22Rv1 (cell line): ENCODE measurements around the gene TUBG2.

Experiments
- H3K27ac ChIP-seq: fragments of 450-650 bp; 2 replicates; pipeline ENCODE4 v1.5.1; 2017
- ZFX ChIP-seq: fragments of 450-650 bp; IDR thresholded peaks from 2 replicates; pipeline ENCODE4 v1.6.1; 2017; ENCODE audit warnings: antibody characterized with exemption, borderline replicate concordance
- TF ChIP-seq, protein P1 (sequence below): fragments of 450-650 bp; IDR thresholded peaks from 2 replicates; pipeline ENCODE4 v1.5.1; 2017; ENCODE audit warnings: mild to moderate bottlenecking

The TUBG2 gene

DNA sequence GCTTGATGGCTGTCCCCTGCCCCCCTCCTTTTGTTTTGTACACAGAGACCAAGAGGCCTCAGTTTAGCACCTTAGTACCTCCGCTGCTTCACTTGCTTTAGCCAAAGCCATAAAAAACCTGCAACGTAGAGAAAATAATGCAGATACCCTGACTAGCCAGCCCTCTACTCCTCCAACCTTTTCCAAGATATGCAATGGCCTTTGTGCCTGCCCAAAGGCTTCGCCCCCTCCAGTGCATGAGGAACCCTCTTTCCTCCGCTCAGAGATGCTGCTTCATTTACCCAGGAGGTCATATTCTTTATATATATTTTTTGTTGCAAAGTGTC lies 40.3 kb downstream of the TUBG2 start:
- TF ChIP-seq, protein P1, sequence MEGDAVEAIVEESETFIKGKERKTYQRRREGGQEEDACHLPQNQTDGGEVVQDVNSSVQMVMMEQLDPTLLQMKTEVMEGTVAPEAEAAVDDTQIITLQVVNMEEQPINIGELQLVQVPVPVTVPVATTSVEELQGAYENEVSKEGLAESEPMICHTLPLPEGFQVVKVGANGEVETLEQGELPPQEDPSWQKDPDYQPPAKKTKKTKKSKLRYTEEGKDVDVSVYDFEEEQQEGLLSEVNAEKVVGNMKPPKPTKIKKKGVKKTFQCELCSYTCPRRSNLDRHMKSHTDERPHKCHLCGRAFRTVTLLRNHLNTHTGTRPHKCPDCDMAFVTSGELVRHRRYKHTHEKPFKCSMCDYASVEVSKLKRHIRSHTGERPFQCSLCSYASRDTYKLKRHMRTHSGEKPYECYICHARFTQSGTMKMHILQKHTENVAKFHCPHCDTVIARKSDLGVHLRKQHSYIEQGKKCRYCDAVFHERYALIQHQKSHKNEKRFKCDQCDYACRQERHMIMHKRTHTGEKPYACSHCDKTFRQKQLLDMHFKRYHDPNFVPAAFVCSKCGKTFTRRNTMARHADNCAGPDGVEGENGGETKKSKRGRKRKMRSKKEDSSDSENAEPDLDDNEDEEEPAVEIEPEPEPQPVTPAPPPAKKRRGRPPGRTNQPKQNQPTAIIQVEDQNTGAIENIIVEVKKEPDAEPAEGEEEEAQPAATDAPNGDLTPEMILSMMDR = no peak
- TF ChIP-seq ZFX = no peak
- H3K27ac ChIP-seq = no peak overlapping the region

DNA sequence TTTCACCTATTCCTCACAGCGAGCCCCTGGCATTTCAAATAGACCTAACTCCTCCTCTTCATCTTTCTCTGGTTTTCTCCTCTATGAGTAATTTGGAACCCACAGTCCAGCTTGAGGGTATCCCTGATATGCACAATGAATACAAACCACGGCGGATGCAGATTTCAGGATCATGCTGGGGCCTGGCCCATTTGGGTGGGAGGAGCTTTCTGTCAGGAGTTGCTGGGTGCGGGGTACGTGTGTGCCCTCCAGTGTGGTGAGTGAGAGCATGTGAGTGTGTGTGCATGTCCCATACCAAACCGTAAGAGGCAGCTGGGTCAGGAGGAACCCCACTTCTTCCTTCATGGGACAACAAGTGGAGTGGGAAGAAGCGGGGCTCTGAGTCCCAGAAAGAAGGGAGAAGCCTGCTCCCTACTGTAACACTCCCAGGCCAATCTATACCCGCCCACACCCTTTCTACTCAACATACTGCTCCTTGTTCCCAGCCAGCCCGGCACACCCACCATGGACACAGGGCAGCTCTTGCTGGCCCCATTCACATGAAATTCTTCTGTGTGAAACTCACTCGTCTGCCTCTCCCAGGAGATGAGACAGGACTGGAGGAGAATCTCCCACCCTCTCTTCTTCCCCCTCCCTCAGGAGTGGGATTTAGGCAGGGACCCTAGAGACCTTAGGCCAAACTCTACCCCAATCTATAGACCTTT lies 41.7 kb downstream of the TUBG2 start:
- TF ChIP-seq ZFX = no peak
- TF ChIP-seq, protein P1 = no peak

DNA sequence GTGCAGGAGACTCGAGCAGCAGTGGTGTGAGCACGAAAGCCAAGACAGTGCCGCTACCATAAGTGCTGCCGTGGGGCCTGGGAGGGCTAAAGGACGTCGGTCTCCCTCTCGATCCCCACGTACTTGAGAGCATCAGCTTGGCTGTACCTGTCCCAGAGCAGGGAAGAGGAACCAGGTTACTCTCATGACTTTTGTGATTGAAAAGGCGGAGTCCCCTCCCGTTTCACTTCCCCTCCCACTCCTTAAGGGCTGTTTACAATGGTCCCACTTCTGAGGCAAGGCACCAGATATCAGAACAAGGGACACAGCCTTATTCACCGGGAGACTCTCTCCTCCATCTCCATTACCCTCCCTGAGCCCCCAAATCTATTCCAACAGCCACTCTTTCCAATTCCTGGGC lies 43.4 kb downstream of the TUBG2 start:
- H3K27ac ChIP-seq = no peak overlapping the region
- TF ChIP-seq, protein P1 = no peak
- no peak for TF ChIP-seq ZFX

More for the DNA sequence above, 41.7 kb downstream of the TUBG2 start:
- no peak overlapping the region for H3K27ac ChIP-seq

DNA sequence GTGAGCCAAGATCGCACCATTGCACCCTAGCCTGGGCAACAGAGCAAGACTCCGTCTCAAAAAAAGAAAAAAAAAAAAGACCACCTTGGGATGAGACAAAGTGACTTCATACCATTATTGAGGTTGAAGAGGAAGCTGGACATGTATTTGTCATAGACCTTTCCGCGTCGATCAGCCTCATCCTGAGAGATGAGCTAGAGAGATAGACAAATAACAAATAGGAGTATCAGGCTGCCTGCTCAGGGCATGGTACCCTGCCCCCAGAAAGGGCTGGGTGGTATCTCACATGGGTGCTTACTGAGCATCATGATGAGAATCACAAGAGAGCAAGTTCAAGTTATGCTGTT lies 45.4 kb downstream of the TUBG2 start:
- H3K27ac ChIP-seq = no peak overlapping the region
- TF ChIP-seq, protein P1 = no peak
- TF ChIP-seq ZFX = no peak

DNA sequence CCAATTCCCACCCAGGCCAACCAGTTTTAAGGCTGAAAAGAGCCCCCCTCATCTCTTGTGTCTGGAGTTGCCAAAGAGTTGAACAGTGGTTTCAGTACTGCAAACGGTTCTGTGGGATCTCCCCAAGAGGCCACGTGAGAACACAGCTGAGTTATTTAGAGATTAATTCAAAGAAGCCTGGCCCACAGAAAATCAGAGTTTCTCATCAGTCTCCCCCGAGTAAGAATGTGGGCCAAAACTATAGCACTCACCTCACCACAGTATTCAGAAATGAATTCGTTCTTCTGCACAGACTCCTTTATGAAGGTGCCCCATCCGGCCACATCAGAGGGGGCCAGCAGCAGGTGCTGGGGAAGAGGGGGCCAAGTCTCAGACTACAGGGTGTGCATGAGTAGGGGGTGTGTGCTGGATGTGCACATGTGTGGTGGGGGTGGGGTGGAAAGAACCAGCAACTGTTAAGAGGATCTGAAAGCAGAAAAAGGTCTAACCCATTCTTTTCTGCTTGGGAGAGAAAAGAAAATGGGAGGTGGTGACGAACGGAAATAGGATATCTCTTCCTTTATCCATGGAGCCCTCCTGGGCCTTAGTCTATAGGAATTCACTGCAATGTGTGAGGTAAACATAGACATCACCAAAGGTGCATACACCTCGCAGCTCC lies 45.9 kb downstream of the TUBG2 start:
- TF ChIP-seq, protein P1 = no peak
- TF ChIP-seq ZFX = no peak
- no peak overlapping the region for H3K27ac ChIP-seq

DNA sequence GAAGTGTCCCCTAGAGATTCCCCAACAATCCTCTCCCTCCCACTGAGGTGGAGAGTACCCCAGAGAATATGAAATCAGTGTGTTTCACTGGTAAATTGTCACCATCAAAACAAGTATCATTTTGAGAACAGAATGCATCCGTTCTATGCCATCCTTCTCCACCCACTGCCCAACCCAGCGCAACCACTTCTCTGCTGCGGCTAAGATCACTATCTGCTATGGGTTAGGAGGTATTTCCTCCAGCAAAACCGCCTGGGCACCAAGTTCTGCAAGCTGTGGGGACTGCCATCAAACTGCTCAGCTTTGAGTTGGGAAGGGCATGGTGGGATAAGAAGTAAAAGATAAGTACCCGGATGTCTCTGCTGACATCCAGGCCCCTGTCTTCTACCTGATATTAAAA lies 47.6 kb downstream of the TUBG2 start:
- TF ChIP-seq, protein P1 = no peak
- TF ChIP-seq ZFX = no peak
- H3K27ac ChIP-seq = no peak overlapping the region

DNA sequence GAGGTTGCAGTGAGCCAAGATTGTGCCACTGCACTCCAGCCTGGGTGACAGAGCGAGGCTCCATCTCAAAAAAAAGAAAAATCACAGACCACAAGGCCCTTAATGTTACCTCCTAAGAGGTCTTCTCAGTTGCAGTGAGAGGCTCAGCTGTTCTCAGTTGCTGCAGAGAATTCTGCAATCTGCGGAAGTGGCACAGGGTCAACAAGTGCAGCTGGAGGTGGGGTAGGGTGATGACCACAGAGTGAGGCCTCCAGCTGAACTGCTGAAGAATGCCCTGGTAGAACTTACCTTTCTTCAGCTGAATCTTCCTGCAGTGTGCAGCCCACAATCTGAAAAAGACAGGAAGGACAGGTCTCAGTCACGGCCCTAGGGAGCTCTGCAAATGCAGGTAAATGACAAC lies 49.5 kb downstream of the TUBG2 start:
- TF ChIP-seq, protein P1 = no peak
- no peak for TF ChIP-seq ZFX
- no peak overlapping the region for H3K27ac ChIP-seq
